Caco-2 (cell line): ENCODE measurements around the gene RRP8. TPM values are rescaled to one million over a fixed set of nuclear protein-coding genes. Genes with fewer than 3 reads are reported as not detected.
A peak's percentile ranks its signal among the peaks of the same experiment; 100 is the strongest.

Source experiments
- BruUV-seq: library from RNA; stranded (reverse); fragments of 400-500 nt; replicated peaks from 2 replicates; lab custom pipeline; 2021; lab: Mats Ljungman, UMichigan
- CTCF ChIA-PET: fragments of 300-600 bp; sonication (Branson Sonifier 250); formaldehyde crosslinking; loops from one replicate; lab custom pipeline; 2022; ENCODE audit warnings: antibody characterized with exemption; lab: Charles Lee
- POLR2A ChIA-PET: fragments of 300-600 bp; sonication (Branson Sonifier 250); formaldehyde crosslinking; loops from one replicate; lab custom pipeline; 2022; ENCODE audit warnings: antibody characterized with exemption; lab: Charles Lee
- DNase-seq, 2 experiments: peaks; one replicate each; pipeline versions ENCODE4 v3.0.0 to v3.0.0-alpha.2; 2020 to 2022
- H3K27me3 ChIP-seq: replicated peaks from 2 replicates; pipeline ENCODE4 v1.6.0; 2011; ENCODE audit warnings: low read length; ENCODE audit not compliant: control insufficient read depth, insufficient read depth
- H3K36me3 ChIP-seq: 2 replicates; pipeline ENCODE4 v1.5.1; 2011; ENCODE audit warnings: low read length; ENCODE audit not compliant: control insufficient read depth, insufficient read depth
- H3K4me1 ChIP-seq: fragments of 250-450 bp; sonication (Bioruptor Pico); 2 replicates; pipeline ENCODE4 v1.5.1; 2020; ENCODE audit warnings: mild to moderate bottlenecking
- H3K4me3 ChIP-seq: 2 replicates; pipeline ENCODE4 v1.5.1; 2011; ENCODE audit warnings: low read depth, mild to moderate bottlenecking, control low read depth, low read length
- H3K9me3 ChIP-seq: fragments of 250-450 bp; sonication (Bioruptor Pico); 2 replicates; pipeline ENCODE4 v1.5.1; 2020; ENCODE audit warnings: mild to moderate bottlenecking, moderate library complexity
- H3K27ac Mint-ChIP-seq: one replicate; pipeline ENCODE4 v1.8.0; 2022; ENCODE audit warnings: mixed read lengths; ENCODE audit not compliant: unreplicated experiment
- H3K27me3 Mint-ChIP-seq: one replicate; pipeline ENCODE4 v1.8.0; 2022; ENCODE audit warnings: mixed read lengths; ENCODE audit not compliant: insufficient read depth, unreplicated experiment
- H3K36me3 Mint-ChIP-seq: one replicate; pipeline ENCODE4 v1.8.0; 2022; ENCODE audit warnings: mild to moderate bottlenecking, mixed read lengths; ENCODE audit not compliant: insufficient read depth, unreplicated experiment
- H3K4me1 Mint-ChIP-seq: one replicate; pipeline ENCODE4 v1.8.0; 2022; ENCODE audit warnings: low read depth, mixed read lengths; ENCODE audit not compliant: unreplicated experiment
- H3K4me3 Mint-ChIP-seq: one replicate; pipeline ENCODE4 v1.8.0; 2022; ENCODE audit warnings: mild to moderate bottlenecking, moderate library complexity, mixed read lengths; ENCODE audit not compliant: unreplicated experiment
- H3K9me3 Mint-ChIP-seq: one replicate; pipeline ENCODE4 v1.8.0; 2022; ENCODE audit warnings: mixed read lengths; ENCODE audit not compliant: unreplicated experiment
- intact Hi-C: fragments of 100-400 bp; cut with micrococcal nuclease; formaldehyde crosslinking; loops from one replicate; pipeline ENCODE4 v1.10.0; 2022; ENCODE audit not compliant: unreplicated experiment
- total RNA-seq: library from RNA; stranded (reverse); gene quantifications from 2 replicates; pipeline ENCODE4 v1.2.3, GENCODE V29; 2022
- TF ChIP-seq, protein P1 (sequence below), 2 experiments: fragments of 200-600 bp in 1 of 2; IDR thresholded peaks; 1 replicate in 1 of 2; 2 replicates in 1 of 2; pipeline versions ENCODE4 v1.5.1 to v1.8.0; 2011 to 2022; ENCODE audit warnings: antibody characterized with exemption in 1 of 2, control low read depth in 1 of 2, inconsistent platforms in 1 of 2, low read depth in 1 of 2, low read length in 1 of 2, mild to moderate bottlenecking in 1 of 2, moderate library complexity in 1 of 2; ENCODE audit not compliant: insufficient read depth in 1 of 2, severe bottlenecking in 1 of 2, unreplicated experiment in 1 of 2

The RRP8 gene
- total RNA-seq, 1 experiment from 2014 or later: 21.0 TPM

DNA sequence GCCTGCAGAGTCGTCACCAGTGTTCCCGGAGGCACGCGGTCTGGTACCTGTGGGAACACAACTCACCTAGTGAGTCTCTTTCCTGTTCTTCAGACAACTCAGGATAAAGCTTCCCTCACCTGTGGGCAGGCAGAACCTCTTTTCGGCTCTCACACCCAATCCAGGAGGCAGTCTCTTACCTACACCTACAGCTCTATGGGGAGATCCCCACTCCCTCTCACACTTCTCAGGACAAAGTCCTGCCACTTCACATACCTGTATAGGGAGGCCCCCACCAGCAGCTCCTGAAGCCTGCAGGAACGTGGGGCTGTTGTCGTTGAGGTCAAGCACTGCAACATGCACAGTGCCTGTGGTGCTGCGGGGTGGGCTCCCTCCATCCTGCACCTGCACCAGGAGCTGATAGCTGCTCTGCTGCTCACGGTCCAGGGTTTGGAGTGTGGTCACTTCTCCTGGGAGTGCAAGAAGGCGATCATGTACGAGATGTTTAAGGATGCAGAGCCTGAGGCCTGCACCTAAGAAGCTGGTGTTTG is 28.0 kb upstream of the RRP8 start:
- DNase-seq: no peak
- peaks cover under 1% of the 10 kb centered on the region for H3K36me3 Mint-ChIP-seq
- ChIA-PET CTCF (interaction anchor here (1.0 kb wide), 1 partner anchor 252 kb away, joined by 5 read pairs; no protein-coding TSS in a partner anchor), POLR2A (no interaction called here)
- Histone ChIP-seq H3K36me3 (no peaks in the 10 kb centered on the region), H3K27me3 (no peaks in the 10 kb centered on the region; the same call in 1 of the 2 replicates), H3K9me3 (no peaks in the 10 kb centered on the region), H3K4me3 (no peak overlapping the region), H3K4me1 (peaks cover 11% of the 10 kb centered on the region)
- H3K9me3 Mint-ChIP-seq: no peaks in the 10 kb centered on the region
- intact Hi-C loops: loop anchor here (2.0 kb wide), 1 partner anchor 19 kb away; the partner anchor contains the start of gene TAF10
- H3K27me3 Mint-ChIP-seq: no peaks in the 10 kb centered on the region
- H3K27ac Mint-ChIP-seq: no peak overlapping the region
- TF ChIP-seq, protein P1, sequence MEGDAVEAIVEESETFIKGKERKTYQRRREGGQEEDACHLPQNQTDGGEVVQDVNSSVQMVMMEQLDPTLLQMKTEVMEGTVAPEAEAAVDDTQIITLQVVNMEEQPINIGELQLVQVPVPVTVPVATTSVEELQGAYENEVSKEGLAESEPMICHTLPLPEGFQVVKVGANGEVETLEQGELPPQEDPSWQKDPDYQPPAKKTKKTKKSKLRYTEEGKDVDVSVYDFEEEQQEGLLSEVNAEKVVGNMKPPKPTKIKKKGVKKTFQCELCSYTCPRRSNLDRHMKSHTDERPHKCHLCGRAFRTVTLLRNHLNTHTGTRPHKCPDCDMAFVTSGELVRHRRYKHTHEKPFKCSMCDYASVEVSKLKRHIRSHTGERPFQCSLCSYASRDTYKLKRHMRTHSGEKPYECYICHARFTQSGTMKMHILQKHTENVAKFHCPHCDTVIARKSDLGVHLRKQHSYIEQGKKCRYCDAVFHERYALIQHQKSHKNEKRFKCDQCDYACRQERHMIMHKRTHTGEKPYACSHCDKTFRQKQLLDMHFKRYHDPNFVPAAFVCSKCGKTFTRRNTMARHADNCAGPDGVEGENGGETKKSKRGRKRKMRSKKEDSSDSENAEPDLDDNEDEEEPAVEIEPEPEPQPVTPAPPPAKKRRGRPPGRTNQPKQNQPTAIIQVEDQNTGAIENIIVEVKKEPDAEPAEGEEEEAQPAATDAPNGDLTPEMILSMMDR (IDR thresholded peaks at IDR 0.05; ENCODE audit: insufficient read depth in 1 of 2, low read depth in 1 of 2, low read length in 1 of 2, severe bottlenecking in 1 of 2, unreplicated experiment in 1 of 2): no peak
- no TSS peak for BruUV-seq
- peak overlapping the region; percentile 72 for H3K4me3 Mint-ChIP-seq
- H3K4me1 Mint-ChIP-seq: no peaks in the 10 kb centered on the region

DNA sequence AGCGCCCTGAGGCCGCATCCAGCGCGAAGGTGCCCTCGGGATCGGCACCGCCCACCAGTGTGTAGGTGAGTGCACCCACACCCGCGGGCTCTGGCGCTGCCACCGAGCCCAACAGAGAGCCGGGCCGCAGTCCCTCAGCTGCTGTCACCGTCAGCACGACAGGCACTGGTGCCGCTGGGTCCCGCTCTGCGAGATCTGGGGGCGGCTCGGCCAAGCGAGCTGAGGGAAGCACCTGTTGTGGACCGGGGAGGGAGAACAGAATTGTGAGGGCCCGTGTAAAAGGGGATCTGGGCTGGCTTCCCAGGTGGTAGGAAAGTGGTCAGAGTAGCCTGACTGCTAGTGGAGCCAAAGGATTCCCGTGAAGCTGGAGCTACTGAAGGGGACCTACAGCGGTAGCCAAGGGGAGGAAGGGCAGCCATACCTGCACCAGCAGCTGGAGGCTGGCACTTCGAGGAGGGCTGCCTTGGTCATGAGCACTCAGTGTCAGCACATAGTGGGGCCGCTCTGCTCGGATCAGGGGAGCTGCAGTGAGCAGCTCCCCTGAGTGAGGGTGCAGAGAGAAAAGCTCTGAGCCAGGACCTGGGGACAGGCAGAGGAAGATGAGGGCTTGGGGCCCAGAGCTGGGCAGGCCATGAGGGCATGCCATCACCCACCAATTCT is 27.3 kb upstream of the RRP8 start:
- Mint-ChIP-seq H3K4me3 (peak overlapping the region; percentile 72), H3K9me3 (no peaks in the 10 kb centered on the region), H3K27me3 (no peaks in the 10 kb centered on the region), H3K27ac (no peak overlapping the region), H3K36me3 (peaks cover 5% of the 10 kb centered on the region), H3K4me1 (no peaks in the 10 kb centered on the region)
- intact Hi-C loops: loop anchor here (1.0 to 2.0 kb wide), 2 partner anchors 18 to 37 kb away; partner anchors contain the start of gene TAF10
- TF ChIP-seq, protein P1 (IDR thresholded peaks at IDR 0.05; ENCODE audit: insufficient read depth in 1 of 2, low read depth in 1 of 2, low read length in 1 of 2, severe bottlenecking in 1 of 2, unreplicated experiment in 1 of 2): no peak
- CTCF ChIA-PET: interaction anchor here (0.6 to 1.0 kb wide), 2 partner anchors 8 to 251 kb away, joined by 4 to 5 read pairs; no protein-coding TSS in a partner anchor
- Histone ChIP-seq H3K4me3 (peak overlapping the region; percentile 62), H3K36me3 (no peaks in the 10 kb centered on the region), H3K9me3 (no peaks in the 10 kb centered on the region), H3K27me3 (no peaks in the 10 kb centered on the region; the same call in 1 of the 2 replicates), H3K4me1 (peaks cover 10% of the 10 kb centered on the region)
- no TSS peak for BruUV-seq
- no peak for DNase-seq
- POLR2A ChIA-PET: interaction anchor here (0.7 kb wide), 1 partner anchor 240 kb away, joined by 3 read pairs; the partner anchor contains the start of gene SMPD1

DNA sequence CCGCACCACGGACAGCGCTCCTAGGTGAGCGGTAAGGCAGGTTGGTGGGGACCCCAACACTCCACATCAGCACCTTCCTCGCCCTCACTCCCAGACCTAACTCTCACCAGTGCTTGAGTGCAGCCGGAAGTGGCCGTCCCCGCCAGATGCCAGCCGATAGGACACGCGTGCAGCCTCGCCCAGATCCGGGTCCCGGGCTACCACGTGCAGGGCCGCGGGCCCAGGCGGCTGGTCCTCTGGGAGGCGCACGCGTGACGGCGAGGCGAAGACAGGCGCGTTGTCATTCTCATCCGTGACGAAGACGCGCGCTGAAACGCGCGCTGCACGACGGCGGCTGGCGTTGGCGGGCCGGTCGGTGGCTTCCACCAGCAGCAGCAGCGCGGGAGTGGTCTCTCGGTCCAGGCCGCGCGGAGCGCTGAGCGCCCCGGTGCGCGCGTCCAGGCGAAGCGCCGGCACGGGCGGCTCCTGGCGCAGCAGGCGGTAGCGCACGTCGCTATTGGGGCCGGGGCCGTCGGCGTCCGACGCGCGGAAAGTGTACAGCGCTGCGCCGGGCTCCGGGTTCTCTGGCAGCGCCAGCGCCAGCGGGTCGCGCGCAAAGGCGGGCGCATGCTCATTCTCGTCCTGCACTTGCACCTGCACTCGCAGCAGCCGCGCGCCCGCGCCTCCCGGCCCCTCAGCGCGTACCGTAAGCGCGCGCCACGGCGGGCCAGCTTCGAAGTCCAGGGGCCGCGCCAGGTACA is 26.6 kb upstream of the RRP8 start:
- Histone ChIP-seq H3K4me3 (peak overlapping the region; percentile 62), H3K27me3 (no peaks in the 10 kb centered on the region; the same call in 1 of the 2 replicates), H3K9me3 (no peaks in the 10 kb centered on the region), H3K36me3 (no peaks in the 10 kb centered on the region), H3K4me1 (peaks cover 3% of the 10 kb centered on the region; the same call in 1 of the 2 replicates)
- peak; percentile 58 to 72 for DNase-seq
- Mint-ChIP-seq H3K9me3 (no peaks in the 10 kb centered on the region), H3K36me3 (peaks cover 5% of the 10 kb centered on the region), H3K4me3 (peak overlapping the region; percentile 72), H3K4me1 (no peaks in the 10 kb centered on the region), H3K27ac (no peak overlapping the region), H3K27me3 (no peaks in the 10 kb centered on the region)
- TF ChIP-seq, protein P1 (IDR thresholded peaks at IDR 0.05; ENCODE audit: insufficient read depth in 1 of 2, low read depth in 1 of 2, low read length in 1 of 2, severe bottlenecking in 1 of 2, unreplicated experiment in 1 of 2): no peak
- intact Hi-C loops: loop anchor here (1.0 to 2.0 kb wide), 2 partner anchors 17 to 37 kb away; partner anchors contain the start of gene TAF10
- ChIA-PET POLR2A (interaction anchor here (0.7 kb wide), 1 partner anchor 240 kb away, joined by 3 read pairs; the partner anchor contains the start of gene SMPD1), CTCF (interaction anchor here (0.6 kb wide), 1 partner anchor 9 kb away, joined by 4 read pairs; no protein-coding TSS in a partner anchor)
- no TSS peak for BruUV-seq
